Suppressor macrophage (primary cell): ENCODE measurements around the gene SPATA6.
"Not testable (repeated sequence)": the region's sequence is repeated elsewhere in the genome, so short reads cannot be mapped to it uniquely, and the experiment has no call there.

Source experiments
- DNase-seq, 4 experiments: peaks; one replicate each; pipeline ENCODE4 v3.0.0-alpha.2; 2020 to 2022
- total RNA-seq, 17 experiments: gene quantifications; one replicate each; lab custom pipeline; 2026; ENCODE audit warnings: mixed read lengths in 6 of 17, inconsistent platforms in 3 of 17; lab: John Stamatoyannopoulos, UW

SPATA6 gene
- 1.3 to 8.3 (median 4.1) reads per million in 17 experiments for total RNA-seq

- peak; percentile 96 to 99 (median 97) for DNase-seq
Observed at GRCh38 chr1:48471691-48472576, at the start of gene SPATA6. Gene SPATA6, minus strand, starts transcription at chr1:48472204. Its CDS starts 196 bp downstream, at chr1:48472008.

DNA sequence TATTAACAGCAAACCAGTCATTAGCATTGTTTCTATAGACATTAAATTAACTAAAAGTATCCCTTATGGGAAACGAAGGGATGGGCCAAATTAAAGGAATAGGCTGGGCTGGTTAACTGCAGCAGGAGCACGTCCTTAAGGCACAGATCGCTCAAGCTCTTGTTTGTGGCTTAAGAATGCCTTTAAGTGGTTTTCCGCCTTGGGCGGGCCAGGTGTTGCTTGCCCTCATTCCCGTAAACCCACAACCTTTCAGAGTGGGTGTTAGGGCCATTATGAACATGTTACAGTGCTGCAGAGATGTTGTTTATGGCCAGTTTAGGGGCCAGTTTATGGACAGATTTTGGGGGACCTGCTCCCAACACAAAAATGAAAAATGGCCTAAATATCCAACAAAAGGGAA lies 47.9 kb upstream of the SPATA6 start:
- not testable (repeated sequence) for DNase-seq

- no peak for DNase-seq
Observed at GRCh38 chr1:48506870-48507269, 34.9 kb upstream of the SPATA6 start.

DNA sequence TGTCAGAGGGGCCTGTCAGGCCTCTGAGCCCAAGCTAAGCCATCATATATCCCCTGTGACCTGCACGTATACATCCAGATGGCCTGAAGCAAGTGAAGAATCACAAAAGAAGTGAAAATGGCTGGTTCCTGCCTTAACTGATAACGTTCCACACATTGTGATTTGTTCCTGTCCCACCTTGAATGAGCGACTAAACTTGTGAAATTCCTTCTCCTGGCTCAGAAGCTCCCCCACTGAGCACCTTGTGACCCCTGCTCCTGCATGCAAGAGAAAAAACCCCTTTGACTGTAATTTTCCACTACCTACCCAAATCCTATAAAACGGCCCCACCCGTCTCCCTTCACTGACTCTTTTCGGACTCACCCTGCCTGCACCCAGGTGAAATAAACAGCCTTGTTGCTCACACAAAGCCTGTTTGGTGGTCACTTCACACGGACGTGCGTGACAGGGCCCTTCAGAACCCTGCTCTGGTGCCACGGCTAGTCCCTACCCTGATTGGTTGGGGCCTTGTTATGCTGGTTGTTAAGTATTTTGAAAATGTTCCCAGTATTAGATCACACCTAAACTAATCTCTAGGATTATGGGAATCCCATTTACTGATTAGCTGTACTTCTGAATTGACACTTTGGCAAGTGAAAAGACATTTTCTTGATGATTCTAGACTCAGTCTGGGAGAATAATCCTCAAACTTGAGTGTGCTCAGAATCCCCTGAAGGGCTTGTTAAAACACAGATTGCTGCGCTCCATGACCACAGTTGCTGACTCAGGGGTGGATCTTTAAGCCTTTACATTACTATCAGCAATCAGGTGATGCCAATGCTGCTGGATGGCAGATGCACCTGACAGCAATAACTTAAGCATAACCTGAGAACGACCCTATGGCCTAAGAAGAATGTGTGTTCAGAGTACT lies 28.8 kb upstream of the SPATA6 start:
- no peak for DNase-seq

DNA sequence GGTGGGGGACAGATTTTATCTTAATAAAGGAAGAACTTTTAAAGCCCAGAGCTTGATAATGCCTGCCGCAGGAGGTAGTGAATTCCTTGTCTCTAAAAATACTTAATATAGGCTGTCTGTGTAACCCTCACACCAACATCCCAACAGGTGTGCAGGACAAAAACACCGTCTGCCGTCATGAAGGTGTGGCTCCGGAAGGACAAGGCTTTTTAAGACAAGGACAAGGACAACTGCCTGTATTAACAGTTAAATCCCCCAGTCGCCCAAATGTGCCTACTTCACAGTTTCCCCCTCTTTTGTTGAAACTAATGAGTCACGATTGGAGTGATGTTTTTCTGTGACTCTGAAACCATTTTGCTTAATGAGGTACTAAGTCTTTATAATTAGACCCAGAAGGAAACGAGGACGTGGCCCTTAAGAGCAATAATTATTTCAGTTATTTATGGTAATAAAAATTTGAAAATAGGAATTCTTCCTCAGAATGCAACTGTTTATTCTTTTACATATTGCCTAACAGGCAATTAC lies 27.3 kb upstream of the SPATA6 start:
- no peak for DNase-seq

GRCh38 chr1:48498096-48498791 lies 26.2 kb upstream of the SPATA6 start:
- DNase-seq, result peak; percentile 80 to 91 (median 86)

- DNase-seq, result no peak
Observed at GRCh38 chr1:48495911-48496310, 23.9 kb upstream of the SPATA6 start.

DNA sequence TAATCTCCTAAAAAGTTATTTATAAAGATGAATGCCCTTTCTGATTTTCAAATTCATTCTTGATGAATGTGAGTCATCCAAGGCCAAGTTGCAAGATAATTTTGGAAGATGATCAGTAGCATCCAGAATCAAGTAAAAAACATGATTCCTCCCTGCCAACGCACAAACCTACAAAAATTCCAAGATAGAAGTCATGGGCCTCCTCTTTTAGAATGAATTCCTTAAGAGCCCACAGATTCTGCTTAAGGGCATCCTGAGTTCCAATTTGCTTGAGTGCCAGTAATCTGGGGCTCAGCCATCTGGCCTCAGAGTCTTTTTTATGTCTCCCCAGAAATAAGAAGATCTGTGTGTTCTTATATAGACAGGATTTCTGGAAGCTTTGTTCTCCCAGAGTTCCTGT lies 23.2 kb upstream of the SPATA6 start:
- no peak for DNase-seq

DNA sequence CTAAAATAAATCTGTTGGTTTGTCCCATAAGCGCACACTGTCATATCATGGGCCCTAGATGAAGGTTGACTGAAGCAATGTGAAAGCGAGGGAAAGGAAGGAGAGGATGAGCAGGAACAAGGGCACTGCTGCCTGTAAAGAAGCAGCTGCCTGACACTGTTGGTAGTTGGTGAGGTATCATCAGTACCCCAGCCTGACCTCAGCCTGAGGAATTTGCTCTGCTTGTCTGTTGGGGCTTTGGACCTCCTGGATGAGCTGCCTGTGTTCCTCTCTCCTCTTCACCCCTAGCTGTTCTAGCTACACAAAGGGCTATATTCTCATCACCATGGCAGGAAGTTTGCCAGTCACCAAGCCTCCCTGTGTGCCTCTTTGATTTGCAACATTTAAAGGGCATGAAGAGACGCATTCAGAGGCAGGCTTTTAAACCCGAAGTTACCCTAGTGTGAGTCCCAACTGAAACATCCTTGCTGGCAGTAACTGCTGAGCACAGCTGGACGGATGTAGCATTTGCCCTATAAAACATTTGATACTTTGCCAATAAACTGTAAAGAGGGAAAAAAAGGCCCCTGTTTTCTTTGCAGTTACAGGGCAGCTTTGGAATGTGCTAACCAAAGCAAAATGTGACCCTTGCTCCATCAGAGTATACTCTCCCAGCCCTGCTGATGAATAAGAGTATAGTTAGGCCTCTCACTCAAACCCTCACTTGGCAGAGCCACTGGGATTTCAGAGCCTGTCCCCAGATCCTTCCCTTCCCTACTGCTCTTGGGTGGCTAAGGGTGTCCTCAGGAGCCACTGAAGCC lies 22.2 kb upstream of the SPATA6 start:
- no peak for DNase-seq

- DNase-seq, result no peak
Observed at GRCh38 chr1:48493041-48493440, 21.0 kb upstream of the SPATA6 start.

DNA sequence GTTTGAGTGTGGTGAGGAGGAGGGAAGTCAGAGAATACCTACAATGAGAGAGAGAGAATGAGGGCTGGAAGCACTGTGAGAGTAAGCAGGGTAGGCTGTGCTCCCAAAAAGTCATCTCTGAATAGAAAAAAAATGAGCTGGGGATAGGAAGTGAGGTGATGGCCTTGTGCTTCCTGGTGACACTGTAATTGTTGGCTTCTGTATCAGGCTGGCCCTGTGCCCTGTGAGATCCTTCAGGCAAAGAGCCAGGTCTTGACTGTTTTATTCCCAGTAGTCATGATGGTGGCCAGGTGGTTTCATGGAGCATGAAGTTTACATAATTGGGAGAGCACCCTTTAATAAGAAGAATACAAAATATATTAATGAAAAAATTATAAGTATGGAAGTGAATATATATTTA lies 20.4 kb upstream of the SPATA6 start:
- no peak for DNase-seq

DNA sequence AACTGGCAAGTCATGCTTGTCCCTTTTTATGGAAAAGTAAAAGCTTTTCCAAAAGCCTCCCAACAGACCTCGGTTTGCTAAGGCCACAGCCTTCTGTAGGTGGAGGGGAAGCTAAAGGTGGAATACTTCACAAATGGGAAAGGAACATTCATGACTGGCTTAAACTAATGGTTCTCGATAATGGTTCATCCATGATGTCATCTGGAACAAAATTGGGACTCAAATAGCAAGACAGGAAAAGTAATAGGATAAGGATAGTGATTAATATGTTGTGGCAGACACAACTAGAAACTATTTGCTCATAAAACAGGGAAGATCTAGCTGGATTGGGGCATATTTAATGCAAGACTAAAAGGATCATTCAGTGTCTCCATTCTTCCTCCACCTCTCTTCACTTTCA lies 16.7 kb upstream of the SPATA6 start:
- no peak for DNase-seq

- no peak for DNase-seq
Observed at GRCh38 chr1:48480504-48480903, 8.5 kb upstream of the SPATA6 start.

- not testable (repeated sequence) for DNase-seq
Observed at GRCh38 chr1:48480023-48480422, 8.0 kb upstream of the SPATA6 start.

DNA sequence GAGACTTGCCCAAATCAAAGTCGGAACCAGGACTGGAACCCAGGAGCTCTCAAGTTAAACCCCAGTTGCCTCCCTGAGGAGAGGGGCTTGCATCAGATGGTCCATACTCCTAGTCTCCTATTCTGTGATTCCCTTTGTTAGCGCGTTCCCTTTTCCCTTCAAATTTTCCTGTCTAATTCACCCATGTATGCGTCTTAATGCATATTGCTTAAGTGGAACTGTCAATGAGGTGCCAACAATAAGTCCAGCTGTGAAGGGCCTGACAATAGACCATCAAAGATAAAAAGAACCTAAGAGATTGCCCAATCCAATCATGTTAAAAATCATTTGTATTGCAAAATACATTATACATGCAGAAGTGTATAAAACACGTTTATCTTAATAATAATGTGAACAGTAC lies 634 bp upstream of the SPATA6 start:
- peak in 1 of 4 experiments; percentile 2 for DNase-seq

- peak in 1 of 4 experiments; percentile 1 for DNase-seq
Observed at GRCh38 chr1:48470950-48471690, 884 bp downstream of the SPATA6 start.

- DNase-seq, result peak in 3 of 4 experiments; percentile 40 to 56 (median 44)
Observed at GRCh38 chr1:48470481-48470855, 1.5 kb downstream of the SPATA6 start.

DNA sequence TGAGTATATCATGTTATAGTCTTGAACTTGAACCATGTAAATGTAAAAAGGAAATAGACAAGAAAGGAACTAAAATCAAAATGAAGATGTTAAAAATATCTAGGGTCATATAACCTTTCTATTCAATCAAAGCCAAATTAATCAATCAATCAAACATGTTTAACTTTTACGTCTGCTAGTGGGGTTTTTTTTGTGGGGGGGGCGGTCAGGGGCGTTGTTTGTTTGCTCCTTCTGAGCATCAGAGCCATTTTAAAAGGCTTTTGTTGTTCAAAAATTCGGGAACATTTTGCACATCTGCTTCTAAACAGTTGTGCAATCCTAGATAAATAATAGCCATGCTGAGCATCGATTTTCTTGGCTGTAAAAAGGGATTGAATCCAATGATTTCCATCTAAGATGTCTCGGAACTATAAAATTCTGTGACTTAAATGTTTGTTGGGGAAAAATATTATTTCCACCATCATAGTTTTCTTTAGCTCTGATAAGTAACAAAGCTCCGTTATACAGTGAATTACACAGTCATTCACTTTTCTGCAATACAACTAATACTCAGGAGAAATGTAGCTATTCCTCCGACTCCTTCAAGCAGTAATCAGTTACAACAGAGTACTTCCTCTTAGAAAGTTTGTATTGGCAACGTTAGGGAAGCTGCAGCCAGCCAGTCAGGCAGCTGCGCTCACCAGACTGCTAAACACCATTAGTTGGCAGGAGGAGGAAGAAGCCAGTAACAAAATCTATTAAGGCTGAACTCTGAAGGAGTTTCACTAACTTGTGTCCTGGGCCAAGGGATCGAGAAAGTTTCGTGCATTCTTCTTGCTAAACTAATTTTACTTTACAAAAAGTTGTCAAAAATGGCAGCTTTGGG lies 2.2 kb downstream of the SPATA6 start:
- DNase-seq, result peak; percentile 79 to 91 (median 88)

GRCh38 chr1:48466594-48466993 lies 5.4 kb downstream of the SPATA6 start:
- DNase-seq, result no peak
